D721Med (cell line): ENCODE data around the gene GTF2A1.
A peak's percentile ranks its signal among the peaks of the same experiment; 100 is the strongest.

Source experiments
- DNase-seq: peaks from one replicate; pipeline ENCODE4 v3.0.0; 2011; ENCODE audit warnings: low spot score; ENCODE audit not compliant: insufficient read length
- FAIRE-seq: peaks from 2 replicates; lab custom pipeline; 2011; peaks lifted over from hg19 to GRCh38; lab: Jason Lieb, UNC
- TF ChIP-seq, protein P1 (sequence below): IDR thresholded peaks from 2 replicates; pipeline ENCODE4 v1.5.1; 2012; ENCODE audit warnings: mild to moderate bottlenecking, control low read depth; ENCODE audit not compliant: insufficient read depth; ENCODE audit errors: missing control alignments

Gene GTF2A1

GRCh38 chr14:81220580-81220829, 254 bp downstream of the GTF2A1 start:
- FAIRE-seq (no peak), DNase-seq (no peak)
- TF ChIP-seq, protein P1, sequence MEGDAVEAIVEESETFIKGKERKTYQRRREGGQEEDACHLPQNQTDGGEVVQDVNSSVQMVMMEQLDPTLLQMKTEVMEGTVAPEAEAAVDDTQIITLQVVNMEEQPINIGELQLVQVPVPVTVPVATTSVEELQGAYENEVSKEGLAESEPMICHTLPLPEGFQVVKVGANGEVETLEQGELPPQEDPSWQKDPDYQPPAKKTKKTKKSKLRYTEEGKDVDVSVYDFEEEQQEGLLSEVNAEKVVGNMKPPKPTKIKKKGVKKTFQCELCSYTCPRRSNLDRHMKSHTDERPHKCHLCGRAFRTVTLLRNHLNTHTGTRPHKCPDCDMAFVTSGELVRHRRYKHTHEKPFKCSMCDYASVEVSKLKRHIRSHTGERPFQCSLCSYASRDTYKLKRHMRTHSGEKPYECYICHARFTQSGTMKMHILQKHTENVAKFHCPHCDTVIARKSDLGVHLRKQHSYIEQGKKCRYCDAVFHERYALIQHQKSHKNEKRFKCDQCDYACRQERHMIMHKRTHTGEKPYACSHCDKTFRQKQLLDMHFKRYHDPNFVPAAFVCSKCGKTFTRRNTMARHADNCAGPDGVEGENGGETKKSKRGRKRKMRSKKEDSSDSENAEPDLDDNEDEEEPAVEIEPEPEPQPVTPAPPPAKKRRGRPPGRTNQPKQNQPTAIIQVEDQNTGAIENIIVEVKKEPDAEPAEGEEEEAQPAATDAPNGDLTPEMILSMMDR: no peak

DNA sequence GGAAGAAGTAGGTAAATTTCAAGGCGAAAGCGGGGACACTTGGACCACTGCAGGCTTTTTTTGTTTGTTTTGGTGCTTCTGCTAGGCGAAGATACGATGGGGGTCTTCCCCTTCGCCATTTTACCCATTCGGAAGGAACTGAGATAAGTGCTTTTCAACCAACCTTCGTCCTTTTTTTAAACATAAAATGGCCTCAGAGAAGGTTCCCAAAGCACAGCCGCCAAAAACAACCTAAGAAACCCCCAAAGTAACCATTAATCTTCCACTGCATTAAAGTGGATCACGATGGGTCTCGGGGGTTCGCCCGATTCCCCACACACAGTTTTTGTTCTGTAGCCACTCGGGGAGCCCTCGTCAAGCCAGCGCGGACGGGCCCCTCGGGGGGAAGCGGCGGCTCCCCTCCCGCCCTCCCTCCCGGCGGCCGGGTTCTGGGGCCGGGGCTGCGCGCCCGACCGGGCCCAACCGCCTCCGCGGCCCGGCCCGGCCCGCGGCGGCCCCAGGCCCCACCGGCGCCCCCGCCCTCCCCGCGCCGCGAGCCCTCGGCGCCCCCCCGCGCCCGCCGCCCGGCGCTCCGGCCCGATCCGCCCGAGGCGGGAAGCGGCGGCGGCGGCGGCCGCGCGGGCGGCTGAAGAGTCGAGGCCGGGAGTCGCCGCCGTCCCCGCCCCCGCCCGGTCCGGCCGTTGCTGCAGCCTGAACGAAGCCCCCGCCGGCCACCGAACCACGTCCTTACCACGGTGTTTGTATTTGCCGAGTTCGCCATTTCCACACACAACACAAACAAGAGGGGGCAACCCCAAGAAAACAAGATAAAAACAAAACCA, 790 bp downstream of the GTF2A1 start:
- no peak for FAIRE-seq
- no peak for DNase-seq
- TF ChIP-seq, protein P1: no peak

GRCh38 chr14:81219210-81219758, 1.5 kb downstream of the GTF2A1 start:
- FAIRE-seq: no peak

DNA sequence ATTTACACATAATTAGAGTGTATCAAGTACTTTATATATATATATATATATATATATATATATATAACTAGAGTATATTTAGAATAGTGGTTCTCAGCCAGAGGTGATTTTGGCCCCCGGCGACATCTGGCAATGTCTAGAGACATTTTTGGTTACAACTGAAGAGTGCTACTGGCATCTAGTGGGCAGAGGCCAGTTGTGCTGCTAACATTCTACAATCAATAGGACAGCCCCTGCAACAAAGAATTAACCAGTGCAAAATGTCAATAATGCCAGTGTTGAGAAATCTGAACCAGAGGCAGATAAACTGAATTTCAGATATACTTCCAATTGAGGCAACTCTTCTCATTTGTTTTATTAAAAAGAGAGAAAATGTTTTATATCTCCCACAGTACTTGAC, 8.9 kb downstream of the GTF2A1 start:
- FAIRE-seq (no peak), DNase-seq (no peak)
- TF ChIP-seq, protein P1: peak; percentile 30

More at GRCh38 chr14:81219210-81219758, 1.5 kb downstream of the GTF2A1 start:
- no peak for DNase-seq
- TF ChIP-seq, protein P1: no peak

- no peak for DNase-seq
- TF ChIP-seq, protein P1: no peak
- no peak for FAIRE-seq
Measured at GRCh38 chr14:81209167-81209836, 11.5 kb downstream of the GTF2A1 start.

DNA sequence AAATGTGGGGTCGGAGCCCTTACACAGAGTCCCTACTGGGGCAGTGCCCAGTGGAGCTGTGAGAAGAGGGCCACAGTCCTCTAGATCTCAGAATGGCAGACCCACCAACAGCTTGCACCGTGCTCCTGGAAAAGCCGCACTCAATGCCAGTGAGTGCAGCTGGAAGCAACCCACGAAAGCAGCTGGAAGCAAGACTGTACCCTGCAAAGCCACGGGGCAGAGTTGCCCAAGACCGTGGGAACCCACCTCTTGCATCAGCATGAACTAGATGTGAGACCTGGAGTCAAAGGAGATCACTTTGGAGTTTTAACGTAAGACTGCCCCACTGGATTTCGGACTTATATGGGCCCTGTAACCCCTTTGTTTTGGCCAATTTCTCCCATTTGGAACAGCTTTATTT, 12.3 kb downstream of the GTF2A1 start:
- FAIRE-seq (no peak), DNase-seq (no peak)
- TF ChIP-seq, protein P1: no peak

DNA sequence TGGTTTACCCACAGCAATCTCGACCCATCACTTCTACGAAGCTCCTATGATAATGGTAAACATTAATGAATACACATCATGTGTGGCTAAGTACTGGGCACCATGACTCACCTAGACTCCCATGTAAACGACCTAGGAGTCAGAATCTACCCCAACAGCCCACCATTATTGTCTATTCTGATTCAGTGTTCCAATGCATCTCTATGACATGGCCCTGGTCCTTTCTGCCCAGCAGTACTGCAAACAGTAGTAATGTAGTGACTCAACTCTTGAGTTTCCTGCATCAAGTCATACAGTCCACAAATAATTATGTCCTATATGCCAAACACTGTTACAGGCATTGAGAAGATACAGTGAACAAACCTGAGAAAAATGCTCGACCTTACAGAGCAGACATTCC, 14.6 kb downstream of the GTF2A1 start:
- no peak for DNase-seq
- TF ChIP-seq, protein P1: no peak
- FAIRE-seq: no peak
